HG02938 (cell line): ENCODE data around the gene CCDC89.

ENCODE experiments used
- ATAC-seq: cut with Tn5 transposase; IDR thresholded peaks from one replicate; pipeline ENCODE4 v1.9.1; 2021; ENCODE audit warnings: mild to moderate bottlenecking, moderate library complexity; ENCODE audit not compliant: unreplicated experiment

CCDC89 gene

GRCh38 chr11:85685820-85686459 is at the start of gene CCDC89:
TSS of gene CCDC89 (minus strand) at chr11:85686195. CDS start at chr11:85686130, 65 bp downstream.
- no peak for ATAC-seq

- peak; percentile 93 for ATAC-seq
Observed at GRCh38 chr11:85732965-85733364, 47.0 kb upstream of the CCDC89 start.

DNA sequence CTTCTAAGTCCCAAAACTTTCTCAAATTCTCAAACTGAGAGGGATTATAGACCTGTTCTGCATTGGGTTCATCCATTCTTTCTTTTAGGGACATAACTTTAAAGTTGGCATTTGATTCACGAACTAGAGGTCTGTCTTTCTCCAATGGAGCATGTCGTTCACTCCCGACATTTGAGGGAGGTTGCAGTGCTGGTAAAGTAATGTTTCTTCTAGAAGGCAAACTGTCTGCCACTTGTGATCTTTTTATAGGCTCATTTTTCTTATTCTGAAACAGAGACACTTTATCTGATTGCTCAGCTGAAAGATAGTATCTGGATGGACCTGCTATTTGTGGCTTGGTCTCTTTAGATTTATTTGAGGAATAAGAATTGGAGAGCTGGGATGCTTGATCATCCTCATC is 40.4 kb upstream of the CCDC89 start:
- no peak for ATAC-seq

DNA sequence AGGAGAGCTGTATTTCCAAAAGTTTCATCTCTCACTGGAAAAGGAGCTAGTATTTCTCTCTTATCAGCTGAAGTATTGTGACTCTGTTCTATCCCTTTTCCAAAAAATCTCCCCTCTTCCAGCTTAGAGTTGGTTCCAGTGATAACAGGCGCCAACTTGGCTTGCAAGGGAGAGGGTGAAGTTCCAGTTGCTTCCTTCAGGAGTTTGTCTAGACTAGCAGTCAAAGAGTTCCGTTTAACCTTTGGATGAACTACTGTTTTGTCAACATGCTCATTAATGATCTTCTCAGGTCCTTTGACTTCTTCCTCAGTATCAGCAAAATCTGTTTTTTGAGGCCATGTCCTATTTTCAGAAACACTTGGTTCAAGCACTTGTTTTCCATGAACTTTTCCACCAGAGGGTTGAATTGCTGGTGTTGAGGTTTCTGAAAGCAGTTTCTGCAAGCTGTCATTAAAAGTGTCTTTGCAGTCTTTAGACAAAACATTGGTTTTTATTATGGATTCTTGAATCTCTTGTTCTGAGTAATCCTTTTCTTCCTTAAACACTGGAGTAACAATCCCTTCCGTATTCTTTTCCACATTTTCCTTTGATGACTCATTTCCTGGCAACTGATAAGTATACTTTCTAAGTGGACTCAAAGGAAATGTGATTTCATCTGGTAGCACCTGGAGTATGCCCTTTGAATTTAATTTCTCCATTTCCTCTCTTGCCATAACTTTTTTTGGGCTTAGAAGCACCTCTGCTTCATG is 39.7 kb upstream of the CCDC89 start:
- no peak for ATAC-seq

GRCh38 chr11:85724748-85725465 is 38.9 kb upstream of the CCDC89 start:
- ATAC-seq: no peak

GRCh38 chr11:85723088-85723487 is 37.1 kb upstream of the CCDC89 start:
- no peak for ATAC-seq

DNA sequence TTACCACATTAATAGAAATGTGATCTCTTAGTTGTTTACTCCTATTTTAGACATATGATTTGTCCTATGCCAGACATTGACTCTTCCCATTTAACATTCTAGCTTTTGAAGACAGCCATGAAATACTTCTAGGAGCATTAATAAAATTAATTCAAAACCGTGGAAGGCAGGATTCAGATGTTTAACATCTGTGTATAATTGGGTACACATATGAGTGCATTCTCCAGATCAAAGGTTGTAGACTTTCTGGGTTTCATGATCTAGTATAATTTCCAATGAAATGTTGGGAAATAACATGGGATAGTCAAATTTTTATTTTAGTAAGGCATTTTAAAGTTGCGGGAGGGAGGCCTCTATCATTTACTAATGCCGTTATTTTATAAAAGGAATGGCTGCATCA is 35.2 kb upstream of the CCDC89 start:
- ATAC-seq: no peak

GRCh38 chr11:85718991-85719807 is 33.2 kb upstream of the CCDC89 start:
- ATAC-seq: no peak

DNA sequence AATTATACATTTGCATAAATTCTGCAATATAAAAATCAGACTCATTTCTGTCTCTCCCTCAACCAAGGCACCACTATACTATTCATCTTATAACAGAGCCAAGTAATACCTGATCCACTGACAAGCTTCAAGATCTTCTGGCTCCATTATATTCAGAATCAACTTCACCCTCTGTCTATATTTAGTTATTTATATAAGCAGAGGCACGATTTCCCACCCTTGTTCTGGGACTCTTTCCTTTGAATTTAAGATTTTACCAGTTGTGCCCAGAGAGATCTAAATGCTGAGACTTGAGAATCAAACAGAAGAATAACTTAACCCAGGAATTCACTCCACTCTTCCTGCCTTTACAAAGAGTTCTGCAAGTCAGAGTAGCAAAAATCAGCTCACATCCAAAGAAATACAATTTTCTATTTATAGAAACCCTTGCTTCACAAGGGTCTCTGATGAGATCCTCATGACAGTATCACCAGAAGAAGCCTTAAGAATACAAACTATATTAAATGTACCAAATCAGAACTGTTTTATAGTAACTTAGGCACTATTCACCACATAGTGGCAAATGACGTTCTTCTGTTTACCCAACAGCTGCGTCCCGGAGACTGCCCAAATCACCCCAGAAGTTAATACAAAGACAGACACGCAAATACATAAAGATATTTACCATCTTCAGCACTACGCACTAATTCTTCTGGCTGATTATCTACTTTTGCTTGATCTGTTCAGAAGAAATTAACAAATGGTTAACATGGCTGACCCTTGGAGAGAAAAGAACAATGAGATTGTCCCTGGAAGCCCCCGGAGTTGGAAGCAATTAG is 32.3 kb upstream of the CCDC89 start:
- no peak for ATAC-seq

DNA sequence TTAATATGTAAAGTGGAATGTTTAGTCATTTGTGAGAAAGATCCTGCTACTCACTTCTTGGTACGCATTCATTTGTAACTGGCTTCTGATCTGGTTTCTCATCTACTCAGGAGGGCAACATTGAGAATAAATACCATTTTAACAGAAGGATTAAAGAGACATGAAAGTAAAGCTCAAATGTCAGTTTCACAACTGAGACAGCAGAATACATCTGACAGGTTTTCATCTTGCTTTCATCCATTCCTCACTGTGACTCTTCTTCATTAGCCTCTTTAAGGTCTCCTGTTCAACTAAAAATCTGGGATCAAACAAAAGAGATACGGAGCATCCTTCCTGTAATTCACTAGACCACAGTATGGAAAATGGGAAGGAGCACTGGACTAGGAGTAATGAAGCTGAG is 31.4 kb upstream of the CCDC89 start:
- no peak for ATAC-seq

DNA sequence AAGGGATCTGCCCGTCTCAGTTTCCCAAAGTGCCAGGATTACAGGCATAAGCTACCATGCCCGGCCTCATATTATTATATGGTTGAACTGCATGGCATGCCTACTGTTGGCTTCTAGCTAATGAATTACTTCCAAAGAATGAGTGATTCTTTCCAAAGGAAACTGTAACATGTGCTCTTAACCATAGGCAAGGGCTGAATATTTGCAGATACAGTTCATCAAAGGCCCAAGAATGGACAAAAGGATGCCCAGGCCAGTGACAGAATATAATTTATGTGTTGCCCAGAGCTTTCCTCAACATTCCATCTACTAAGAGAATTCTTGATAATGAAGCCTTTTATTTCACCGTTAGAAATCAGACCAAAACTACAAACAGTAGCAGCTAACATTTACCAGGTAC is 27.0 kb upstream of the CCDC89 start:
- ATAC-seq: no peak

DNA sequence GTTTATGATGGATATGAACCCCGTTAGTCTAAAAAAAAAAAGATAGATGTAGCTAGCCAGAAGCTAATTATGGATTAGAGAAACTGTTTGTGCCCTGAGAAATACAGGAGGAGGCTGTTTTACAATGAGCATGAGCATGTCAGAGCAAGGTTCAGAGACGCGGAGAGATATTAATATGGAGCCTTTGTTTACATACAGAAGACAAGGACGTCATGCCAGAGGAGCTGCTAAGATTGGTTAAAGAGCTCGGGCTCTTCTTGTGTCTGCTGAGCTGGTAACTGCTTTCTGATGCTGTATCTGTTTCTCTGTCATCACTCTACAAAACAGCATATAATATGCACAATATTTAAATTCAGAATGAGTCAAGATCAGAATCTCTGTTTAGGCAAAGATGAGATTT is 24.9 kb upstream of the CCDC89 start:
- no peak for ATAC-seq

DNA sequence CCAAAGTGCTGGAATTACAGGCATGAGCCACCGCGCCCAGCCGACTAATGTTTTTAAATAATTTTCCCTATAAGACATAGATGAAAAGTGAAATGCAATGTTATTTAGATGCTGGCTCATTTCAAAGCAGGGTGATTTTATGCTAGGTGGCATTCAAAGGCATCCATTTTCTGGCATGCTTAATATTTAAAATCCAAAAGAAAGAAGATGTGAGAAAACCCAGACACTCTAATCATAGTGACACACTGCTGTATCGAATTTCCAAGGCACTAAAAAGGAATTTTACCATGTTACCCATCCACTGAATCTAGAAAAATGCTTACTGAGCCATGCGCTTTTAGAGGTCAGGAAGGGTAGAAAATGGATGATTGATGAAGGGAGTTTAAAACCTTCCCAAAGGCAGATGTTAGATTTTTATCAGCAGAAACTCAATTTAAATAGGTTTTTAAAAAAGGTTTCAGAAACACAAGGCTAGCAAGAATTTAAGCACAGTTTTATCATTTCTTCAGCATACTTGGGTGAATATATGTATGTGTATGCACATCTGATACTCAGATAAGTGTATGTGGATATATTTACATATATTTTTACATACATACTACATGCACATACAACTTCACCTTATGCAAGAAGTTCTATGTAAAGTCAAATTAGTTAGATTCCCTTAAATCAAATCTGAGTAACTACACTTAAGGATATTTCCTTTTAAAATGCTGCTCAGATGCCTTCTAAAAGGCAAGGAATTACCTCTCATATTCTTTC is 24.1 kb upstream of the CCDC89 start:
- ATAC-seq: no peak

DNA sequence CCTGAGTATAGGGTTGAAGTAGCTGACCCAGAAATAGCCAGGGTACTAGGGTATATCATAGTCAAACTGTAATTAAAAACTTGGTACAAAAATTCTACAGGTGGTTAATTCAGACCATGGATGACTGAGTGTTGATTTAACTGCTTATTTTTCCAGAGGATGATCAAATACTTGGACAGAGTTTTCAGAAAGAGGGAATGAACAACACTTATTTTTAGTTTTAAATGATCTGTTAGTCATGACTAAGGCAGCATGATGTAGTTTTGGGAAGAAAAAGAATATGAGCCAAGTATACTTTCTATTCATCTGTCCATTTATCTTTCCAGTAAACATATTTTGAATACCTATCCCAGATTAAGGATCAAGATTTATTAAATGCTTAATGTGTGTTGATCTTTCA is 19.8 kb upstream of the CCDC89 start:
- no peak for ATAC-seq

DNA sequence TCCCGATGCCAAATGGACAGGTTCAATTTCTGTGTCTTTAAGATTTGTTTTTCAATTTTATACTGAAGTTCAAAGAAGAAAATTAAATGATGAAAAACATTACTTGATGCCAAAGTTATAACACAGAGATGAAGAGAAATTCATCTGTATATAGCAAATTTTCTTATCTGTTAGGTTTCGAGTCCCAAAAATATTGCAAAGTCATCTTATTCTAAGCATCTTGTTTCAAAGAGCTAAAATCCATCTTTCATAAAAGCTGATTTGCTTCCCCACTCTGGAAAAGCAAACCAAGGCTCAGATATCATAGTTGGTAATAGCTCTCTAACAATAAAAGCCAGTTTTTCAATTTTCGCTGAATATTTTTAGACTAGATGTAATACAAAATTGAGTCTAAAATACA is 19.0 kb upstream of the CCDC89 start:
- ATAC-seq: no peak

DNA sequence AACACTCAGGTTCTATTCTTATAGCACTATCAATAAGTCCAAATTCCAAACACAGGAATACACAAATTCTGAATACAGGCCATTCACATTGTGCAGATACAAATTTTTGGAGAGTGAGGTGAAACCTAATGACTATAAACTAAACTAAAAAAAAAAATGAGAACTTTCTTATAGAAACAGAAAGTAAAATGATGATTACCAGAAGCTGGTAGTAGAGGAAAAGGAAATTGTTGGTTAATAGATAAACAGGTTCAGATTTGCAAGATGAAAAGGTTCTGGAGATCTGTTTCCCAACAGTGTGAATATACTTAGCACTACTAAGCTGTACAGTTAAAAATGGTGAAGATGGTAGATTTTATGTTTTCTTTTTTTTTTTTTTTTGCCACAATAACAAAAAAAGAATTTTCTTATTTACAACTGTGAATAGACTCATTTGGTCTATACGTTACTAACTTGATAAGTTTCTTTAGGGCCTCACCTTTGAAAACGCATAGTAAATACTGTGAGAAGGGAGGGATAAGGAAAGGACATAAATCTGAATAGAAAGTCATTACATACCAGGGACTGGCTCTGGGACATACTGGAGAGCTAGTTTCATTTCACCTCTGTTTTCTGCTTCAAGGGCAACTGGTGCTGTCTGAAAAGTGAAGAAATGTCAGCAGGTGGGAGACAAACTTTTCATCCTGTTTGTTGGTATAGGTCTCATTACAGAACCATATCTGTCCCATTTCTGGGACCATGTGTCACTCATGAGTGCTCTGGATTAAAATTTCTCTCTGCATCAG is 14.2 kb upstream of the CCDC89 start:
- peak; percentile 91 for ATAC-seq

GRCh38 chr11:85698195-85698594 is 12.2 kb upstream of the CCDC89 start:
- ATAC-seq: no peak

- peak; percentile 42 for ATAC-seq
Observed at GRCh38 chr11:85697747-85698146, 11.8 kb upstream of the CCDC89 start.

DNA sequence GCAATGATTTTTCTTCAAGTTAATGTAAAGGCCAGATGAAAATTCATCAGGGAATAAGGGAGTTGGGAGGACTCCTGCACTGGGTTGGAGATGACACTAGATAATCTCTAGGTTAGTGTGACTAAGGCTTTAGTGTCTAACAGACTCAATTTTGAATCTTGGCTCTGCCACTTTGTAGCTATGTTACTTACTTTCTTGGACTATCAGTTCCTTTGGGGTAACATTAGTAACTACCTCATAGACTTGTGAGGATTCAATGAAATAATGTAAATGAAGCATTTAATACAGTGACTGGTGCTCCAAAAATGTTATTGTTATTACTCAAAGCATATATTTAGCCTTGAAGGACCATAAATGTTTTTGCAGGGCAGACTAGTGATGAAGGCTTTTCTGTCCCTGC is 9.6 kb upstream of the CCDC89 start:
- ATAC-seq: no peak
